GM12873 (cell line): ENCODE results near the gene ZDHHC22.

Source experiments
- CTCF ChIP-seq: IDR thresholded peaks from 2 replicates; pipeline ENCODE4 v1.5.1; 2012; ENCODE audit warnings: low read depth, mild to moderate bottlenecking, moderate library complexity, low read length, control low read depth; ENCODE audit not compliant: insufficient read depth; ENCODE audit errors: missing control alignments

Gene ZDHHC22

GRCh38 chr14:77083082-77083481 lies 58.5 kb downstream of the ZDHHC22 start:
- TF ChIP-seq CTCF, result no peak

GRCh38 chr14:77082356-77082755 lies 59.2 kb downstream of the ZDHHC22 start:
- no peak for TF ChIP-seq CTCF
